Measurements from ENCODE around the gene KIF1B. TPM values are rescaled to one million over a fixed set of nuclear protein-coding genes. Genes with fewer than 3 reads are reported as not detected.

The KIF1B gene
- polyA plus RNA-seq, 1 of the 3 experiments (the other 2 are of a cell fraction): 6.8 TPM

GRCh38 chr1:10209905-10210810 is at the start of gene KIF1B (continued):
- TF ChIP-seq ZBTB33 (IDR thresholded peaks at IDR 0.05; ENCODE audit: borderline replicate concordance, low read depth) (peak; percentile 28; the same call in 1 of the 2 replicates), JUND (IDR thresholded peaks at IDR 0.05) (no peak), POLR2AphosphoS5 (IDR thresholded peaks at IDR 0.05; ENCODE audit: low read depth, low read length) (peak; percentile 15; the same call in 1 of the 2 replicates), IRF3 (IDR thresholded peaks at IDR 0.05; ENCODE audit: low read depth, low read length) (peak; percentile 92), NFIC (IDR thresholded peaks at IDR 0.05; ENCODE audit: borderline replicate concordance) (no peak), FOXM1 (IDR thresholded peaks at IDR 0.05; ENCODE audit: low read depth) (no peak), NRF1 (IDR thresholded peaks at IDR 0.05; ENCODE audit: low read depth, low read length) (peak; percentile 29; the same call in 1 of the 2 replicates)

DNA sequence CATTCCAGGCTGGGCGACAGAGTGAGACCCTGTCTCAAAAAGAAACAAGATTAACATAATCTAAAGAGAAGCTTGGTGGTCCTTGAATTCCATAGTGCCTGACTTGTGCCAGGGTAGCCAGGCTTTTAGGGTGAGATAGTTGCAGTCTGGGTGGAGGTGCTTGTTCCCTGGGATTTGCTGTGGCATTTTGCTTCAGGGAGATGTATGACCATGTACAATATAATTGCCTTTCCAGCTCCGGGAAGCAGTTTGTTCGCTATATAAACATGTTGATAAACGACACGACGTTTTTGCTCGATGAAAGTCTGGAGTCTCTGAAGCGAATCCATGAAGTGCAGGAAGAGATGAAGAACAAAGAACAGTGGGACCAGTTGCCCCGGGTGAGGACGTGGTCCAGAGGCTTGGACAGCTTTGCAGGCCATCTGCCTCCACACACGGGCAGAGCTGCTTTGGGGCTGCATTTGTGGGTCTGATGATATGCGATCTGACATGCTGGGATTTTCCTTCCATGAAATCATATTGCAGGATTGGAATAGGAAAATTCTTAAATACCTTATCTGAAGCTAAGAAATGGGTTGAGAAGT is 49.4 kb upstream of the KIF1B start:
- peak overlapping the region in 1 of 2 experiments; percentile 7; a peak in 1 of 4 replicates for H3K27ac ChIP-seq (ENCODE audit: low read depth in 2 of 2, low read length in 1 of 2)
- H3K36me3 ChIP-seq (replicated peaks in 1 of 2; ENCODE audit: control insufficient read depth in 1 of 2, insufficient read depth in 2 of 2, low read length in 1 of 2): peaks cover 16 to 27% of the 10 kb centered on the region in 2 experiments
- POLR2A ChIA-PET: no interaction called here
- no peaks in the 10 kb centered on the region for H3K79me2 ChIP-seq (ENCODE audit: insufficient read depth)
- H2AFZ ChIP-seq (ENCODE audit: low read depth): no peak overlapping the region
- H3K27me3 ChIP-seq (ENCODE audit: insufficient read depth): no peaks in the 10 kb centered on the region
- no peaks in the 10 kb centered on the region for H3K4me1 ChIP-seq (ENCODE audit: control insufficient read depth in 1 of 2, insufficient read depth in 2 of 2, low read depth in 1 of 2, low read length in 1 of 2)
- no peak for TF ChIP-seq PBX3 (IDR thresholded peaks at IDR 0.05)
- TF ChIP-seq RAD21 (IDR thresholded peaks at IDR 0.05; ENCODE audit: low read length): no peak
- no peak for TF ChIP-seq SMC3 (IDR thresholded peaks at IDR 0.05; ENCODE audit: low read depth, low read length)
- no peak for TF ChIP-seq YY1 (IDR thresholded peaks at IDR 0.05; ENCODE audit: low read depth)
- TF ChIP-seq FOXM1 (IDR thresholded peaks at IDR 0.05; ENCODE audit: low read depth): no peak
- no peak for TF ChIP-seq JUND (IDR thresholded peaks at IDR 0.05)
- no peak for TF ChIP-seq IRF3 (IDR thresholded peaks at IDR 0.05; ENCODE audit: low read depth, low read length)
- no peak for TF ChIP-seq CHD2 (IDR thresholded peaks at IDR 0.05; ENCODE audit: low read length, partially characterized antibody)
- TF ChIP-seq RCOR1 (IDR thresholded peaks at IDR 0.05; ENCODE audit: low read length): no peak
- no peak for TF ChIP-seq FOSL2 (IDR thresholded peaks at IDR 0.05; ENCODE audit: borderline replicate concordance, low read depth)
- no peak for TF ChIP-seq RXRA (IDR thresholded peaks at IDR 0.05; ENCODE audit: borderline replicate concordance, low read depth)
- no peak for TF ChIP-seq MEF2A (IDR thresholded peaks at IDR 0.05; ENCODE audit: borderline replicate concordance, low read depth)
- DNase-seq: no peak
- H3K4me2 ChIP-seq: no peak overlapping the region
- H3F3A ChIP-seq (replicated peaks; ENCODE audit: insufficient read depth): peaks cover 5% of the 10 kb centered on the region
- CTCF ChIA-PET: interaction anchor here (0.6 to 1.3 kb wide), 4 partner anchors 9 to 270 kb away, joined by 3 to 5 read pairs (median 4); partner anchors contain the start of gene KIF1B
- no peaks in the 10 kb centered on the region for H3K9me2 ChIP-seq
- no peak overlapping the region for H3K4me3 ChIP-seq (ENCODE audit: low read depth in 2 of 2, low read length in 1 of 2)
- WGBS (ENCODE audit: low lambda C conversion rate): 91% methylated on average over 12 of the region's 12 CpGs
- no peaks in the 10 kb centered on the region for H4K20me1 ChIP-seq (ENCODE audit: insufficient read depth)
- no peak overlapping the region for H3K9ac ChIP-seq
- no peaks in the 10 kb centered on the region for H3K9me3 ChIP-seq

Measured in SK-N-SH (cell line).